HEK293 (cell line): Measurements from ENCODE around the gene ECSIT.

Experiments used
- CTCF ChIP-seq: fragments of 450-650 bp; formaldehyde crosslinking; IDR thresholded peaks from 2 replicates; pipeline ENCODE4 v1.5.1; 2016; ENCODE audit warnings: missing biosample characterization, missing genetic modification characterization
- ZBTB26 ChIP-seq: fragments of 450-650 bp; formaldehyde crosslinking; optimal IDR thresholded peaks from 2 replicates; pipeline ENCODE3; 2016; ENCODE audit warnings: missing biosample characterization, mild to moderate bottlenecking, missing genetic modification characterization
- ZNF121 ChIP-seq: fragments of 450-650 bp; formaldehyde crosslinking; IDR thresholded peaks from 2 replicates; pipeline ENCODE4 v1.5.1; 2016; ENCODE audit warnings: missing biosample characterization, missing genetic modification characterization
- ZNF184 ChIP-seq: fragments of 450-650 bp; IDR thresholded peaks from 2 replicates; pipeline ENCODE4 v1.5.1; 2018; ENCODE audit warnings: missing biosample characterization, mild to moderate bottlenecking, missing genetic modification characterization
- ZNF274 ChIP-seq, 2 experiments: fragments of 200-500 bp in 1 of 2; fragments of 450-650 bp in 1 of 2; sonication (Bioruptor generic) in 1 of 2; formaldehyde crosslinking in 1 of 2; IDR thresholded peaks; 2 replicates each; pipeline versions ENCODE4 v1.5.1 to v1.6.1; 2014 to 2016; ENCODE audit warnings: borderline replicate concordance in 1 of 2, inconsistent platforms in 1 of 2, low read length in 1 of 2, missing biosample characterization in 1 of 2, missing genetic modification characterization in 1 of 2
- ZNF658 ChIP-seq: fragments of 450-650 bp; formaldehyde crosslinking; IDR thresholded peaks from 2 replicates; pipeline ENCODE4; 2016; ENCODE audit warnings: missing biosample characterization, missing genetic modification characterization

GRCh38 chr19:11457115-11457514 lies 71.8 kb downstream of the ECSIT start:
- TF ChIP-seq CTCF: no peak
- TF ChIP-seq ZNF184 (tag by site-specific recombination): no peak
- TF ChIP-seq ZNF658 (tag by site-specific recombination): no peak
- no peak for TF ChIP-seq ZNF274 (IDR thresholded peaks at IDR 0.05; ENCODE audit: low read length)
- no peak for TF ChIP-seq ZNF274 (tag by site-specific recombination; IDR thresholded peaks at IDR 0.05; ENCODE audit: borderline replicate concordance)
- TF ChIP-seq ZNF121: no peak
- no peak for TF ChIP-seq ZBTB26 (tag by site-specific recombination)
